NCI-H2029 treated with DMSO at 0.1 percent for 48 hours (cell line): ENCODE data around the gene KCNIP4.

Source experiments
- DNase-seq: peaks from one replicate; lab custom pipeline; 2025; lab: John Stamatoyannopoulos, UW

KCNIP4 gene

GRCh38 chr4:20954541-20954940 lies 994.0 kb downstream of the KCNIP4 start:
- DNase-seq = no peak

- no peak for DNase-seq
These were observed 1003.6 kb downstream of the KCNIP4 start for GRCh38 chr4:20944961-20945360.

GRCh38 chr4:20944451-20944850 lies 1004.1 kb downstream of the KCNIP4 start:
- no peak for DNase-seq

GRCh38 chr4:20938204-20938603 lies 1010.4 kb downstream of the KCNIP4 start:
- DNase-seq = no peak

- DNase-seq = no peak
These were observed 1022.0 kb downstream of the KCNIP4 start for GRCh38 chr4:20926529-20926928.

GRCh38 chr4:20925176-20925575 lies 1023.4 kb downstream of the KCNIP4 start:
- DNase-seq = no peak

- no peak for DNase-seq
These were observed 1025.6 kb downstream of the KCNIP4 start for GRCh38 chr4:20922962-20923361.

GRCh38 chr4:20916106-20916505 lies 1032.5 kb downstream of the KCNIP4 start:
- DNase-seq = no peak

- DNase-seq = no peak
These were observed 1043.6 kb downstream of the KCNIP4 start for GRCh38 chr4:20904966-20905365.

- no peak for DNase-seq
These were observed 1046.7 kb downstream of the KCNIP4 start for GRCh38 chr4:20901851-20902250.

GRCh38 chr4:20899591-20899990 lies 1049.0 kb downstream of the KCNIP4 start:
- no peak for DNase-seq

- DNase-seq = no peak
These were observed 1052.6 kb downstream of the KCNIP4 start for GRCh38 chr4:20895988-20896387.

- no peak for DNase-seq
These were observed 1053.4 kb downstream of the KCNIP4 start for GRCh38 chr4:20895208-20895607.

GRCh38 chr4:20890761-20891160 lies 1057.8 kb downstream of the KCNIP4 start:
- DNase-seq = no peak

GRCh38 chr4:20889901-20890300 lies 1058.7 kb downstream of the KCNIP4 start:
- DNase-seq = no peak

- no peak for DNase-seq
These were observed 1064.9 kb downstream of the KCNIP4 start for GRCh38 chr4:20883677-20884076.

- no peak for DNase-seq
These were observed 1065.3 kb downstream of the KCNIP4 start for GRCh38 chr4:20883231-20883630.

- DNase-seq = no peak
These were observed 1066.1 kb downstream of the KCNIP4 start for GRCh38 chr4:20882500-20882899.

- DNase-seq = no peak
These were observed 1066.9 kb downstream of the KCNIP4 start for GRCh38 chr4:20881658-20882057.

- DNase-seq = no peak
These were observed 1069.8 kb downstream of the KCNIP4 start for GRCh38 chr4:20878806-20879205.

- DNase-seq = no peak
These were observed 1078.1 kb downstream of the KCNIP4 start for GRCh38 chr4:20870436-20870835.

- no peak for DNase-seq
These were observed 1080.5 kb downstream of the KCNIP4 start for GRCh38 chr4:20868108-20868507.

GRCh38 chr4:20860878-20861277 lies 1087.7 kb downstream of the KCNIP4 start:
- DNase-seq = no peak

GRCh38 chr4:20859097-20859781 lies 1089.3 kb downstream of the KCNIP4 start:
- DNase-seq = no peak
